HG02852 (cell line): Measurements from ENCODE around the gene CAD.

Source experiments
- ATAC-seq: cut with Tn5 transposase; IDR thresholded peaks from one replicate; pipeline ENCODE4 v1.9.1; 2021; ENCODE audit warnings: mild to moderate bottlenecking, moderate library complexity; ENCODE audit not compliant: unreplicated experiment

Gene CAD

DNA sequence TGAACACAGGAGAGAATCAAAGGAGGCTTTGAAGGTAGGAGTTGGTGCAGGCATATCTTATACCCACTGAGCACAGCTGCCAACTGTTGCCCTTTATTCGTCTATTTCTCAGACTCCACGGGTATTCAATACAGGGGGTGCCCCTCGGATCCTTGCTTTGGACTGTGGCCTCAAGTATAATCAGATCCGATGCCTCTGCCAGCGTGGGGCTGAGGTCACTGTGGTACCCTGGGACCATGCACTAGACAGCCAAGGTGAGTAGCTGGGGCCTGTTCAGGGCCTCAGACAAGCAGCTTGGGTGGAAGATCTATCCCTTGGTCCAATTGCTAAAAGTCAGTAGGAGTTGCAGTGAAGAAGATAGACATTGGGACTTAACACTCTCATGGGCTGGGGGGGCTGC is 5.2 kb downstream of the CAD start:
- no peak for ATAC-seq

DNA sequence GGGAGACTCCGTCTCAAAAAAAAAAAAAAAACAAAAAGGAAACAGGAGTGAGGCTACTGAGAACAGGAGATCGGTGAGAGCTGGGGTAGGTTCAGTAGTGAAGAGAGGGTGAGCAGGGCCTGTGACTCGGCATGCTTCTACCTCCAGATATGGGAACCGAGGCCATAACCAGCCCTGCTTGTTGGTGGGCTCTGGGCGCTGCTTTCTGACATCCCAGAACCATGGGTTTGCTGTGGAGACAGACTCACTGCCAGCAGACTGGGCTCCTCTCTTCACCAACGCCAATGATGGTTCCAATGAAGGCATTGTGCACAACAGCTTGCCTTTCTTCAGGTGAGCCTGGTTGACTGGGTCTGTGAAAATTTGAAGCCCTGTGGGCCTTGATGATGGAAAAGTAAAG is 6.2 kb downstream of the CAD start:
- no peak for ATAC-seq

- ATAC-seq, result no peak
Observed at GRCh38 chr2:27225526-27225925, 8.4 kb downstream of the CAD start.

DNA sequence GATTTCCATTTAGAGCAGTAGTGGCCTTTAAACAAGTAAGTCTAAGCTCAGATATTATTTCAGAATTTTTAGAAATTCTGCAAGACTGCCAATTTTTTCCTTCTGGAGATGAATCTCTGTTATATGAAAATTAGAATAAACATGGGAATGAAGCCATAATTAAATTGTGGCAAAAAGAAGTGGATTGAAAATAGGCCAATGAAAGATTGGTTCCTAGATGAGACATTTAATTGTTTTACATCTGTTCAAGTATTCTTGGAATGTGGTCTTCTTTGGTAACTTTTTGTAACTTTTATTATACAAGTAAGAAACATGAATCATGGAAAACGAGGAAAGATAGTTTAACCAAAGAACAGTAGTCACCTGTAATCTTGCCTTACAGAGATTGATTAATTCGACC is 10.3 kb downstream of the CAD start:
- no peak for ATAC-seq

GRCh38 chr2:27231921-27232320 is 14.8 kb downstream of the CAD start:
- ATAC-seq, result no peak

- ATAC-seq, result no peak
Observed at GRCh38 chr2:27233341-27233740, 16.2 kb downstream of the CAD start.

- no peak for ATAC-seq
Observed at GRCh38 chr2:27236136-27236535, 19.0 kb downstream of the CAD start.

- ATAC-seq, result no peak
Observed at GRCh38 chr2:27236626-27237025, 19.5 kb downstream of the CAD start.

- no peak for ATAC-seq
Observed at GRCh38 chr2:27237341-27237945, 20.3 kb downstream of the CAD start.

- no peak for ATAC-seq
Observed at GRCh38 chr2:27238976-27239375, 21.8 kb downstream of the CAD start.

GRCh38 chr2:27240406-27240805 is 23.2 kb downstream of the CAD start:
- no peak for ATAC-seq

GRCh38 chr2:27241761-27242613 is 24.8 kb downstream of the CAD start:
- no peak for ATAC-seq

- no peak for ATAC-seq
Observed at GRCh38 chr2:27242614-27242951, 25.4 kb downstream of the CAD start.

GRCh38 chr2:27243391-27244130 is 26.4 kb downstream of the CAD start:
- ATAC-seq, result no peak

DNA sequence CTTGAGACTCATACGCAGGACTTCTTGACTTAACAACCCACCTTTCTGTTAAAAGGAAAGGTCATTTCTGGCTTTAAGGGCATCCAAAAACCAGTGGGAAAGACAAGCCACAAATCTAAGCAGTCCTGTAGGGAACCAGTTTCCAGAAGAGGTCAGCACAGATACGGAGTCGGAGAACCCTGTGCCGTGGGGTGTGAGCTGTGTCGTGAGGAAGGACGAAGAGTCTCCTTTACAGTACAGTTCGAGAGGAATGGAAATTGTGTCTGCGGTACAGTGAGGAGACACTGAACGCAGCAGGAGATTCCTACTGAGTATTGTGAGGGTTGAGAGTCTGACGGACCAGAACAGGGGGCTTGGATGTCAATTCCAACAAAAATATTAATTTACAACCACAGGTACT is 27.9 kb downstream of the CAD start:
- no peak for ATAC-seq

GRCh38 chr2:27245626-27246025 is 28.5 kb downstream of the CAD start:
- ATAC-seq, result no peak

DNA sequence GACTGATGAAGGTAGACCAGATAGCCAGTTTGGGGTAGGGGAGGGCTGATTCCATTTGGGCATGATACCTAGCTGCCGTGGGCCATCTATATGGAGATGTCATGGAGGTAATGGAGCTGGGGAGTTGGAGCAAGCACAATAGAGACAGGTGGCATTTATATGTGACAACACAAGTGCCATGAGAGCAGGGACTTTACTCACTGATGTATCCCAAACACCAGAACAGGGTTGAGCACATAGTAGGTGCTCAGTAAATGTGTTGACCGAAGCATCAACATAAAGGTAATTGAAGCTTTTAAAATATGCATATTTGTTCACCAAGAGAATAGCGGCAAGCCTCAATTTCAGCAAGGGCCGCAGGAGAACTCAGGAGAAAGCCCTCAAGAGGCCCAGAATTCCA is 30.7 kb downstream of the CAD start:
- no peak for ATAC-seq

- no peak for ATAC-seq
Observed at GRCh38 chr2:27249159-27249890, 32.2 kb downstream of the CAD start.

GRCh38 chr2:27249891-27250651 is 32.9 kb downstream of the CAD start:
- no peak for ATAC-seq

- ATAC-seq, result no peak
Observed at GRCh38 chr2:27250652-27251379, 33.6 kb downstream of the CAD start.
